ENCODE results near the gene RUSF1.

DNA sequence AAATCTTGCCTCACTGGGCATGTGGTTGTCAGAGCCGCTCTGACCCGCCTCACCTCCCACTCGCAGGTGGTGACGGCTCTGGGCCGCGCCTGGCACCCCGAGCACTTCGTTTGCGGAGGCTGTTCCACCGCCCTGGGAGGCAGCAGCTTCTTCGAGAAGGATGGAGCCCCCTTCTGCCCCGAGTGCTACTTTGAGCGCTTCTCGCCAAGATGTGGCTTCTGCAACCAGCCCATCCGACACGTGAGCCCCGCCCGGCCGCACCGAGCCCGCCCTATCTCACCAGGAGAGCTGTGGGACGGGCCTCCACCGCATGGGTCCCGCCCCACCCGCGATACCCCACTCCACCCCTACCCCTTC, 32.3 kb downstream of the RUSF1 start:
- TF ChIP-seq, protein P1, sequence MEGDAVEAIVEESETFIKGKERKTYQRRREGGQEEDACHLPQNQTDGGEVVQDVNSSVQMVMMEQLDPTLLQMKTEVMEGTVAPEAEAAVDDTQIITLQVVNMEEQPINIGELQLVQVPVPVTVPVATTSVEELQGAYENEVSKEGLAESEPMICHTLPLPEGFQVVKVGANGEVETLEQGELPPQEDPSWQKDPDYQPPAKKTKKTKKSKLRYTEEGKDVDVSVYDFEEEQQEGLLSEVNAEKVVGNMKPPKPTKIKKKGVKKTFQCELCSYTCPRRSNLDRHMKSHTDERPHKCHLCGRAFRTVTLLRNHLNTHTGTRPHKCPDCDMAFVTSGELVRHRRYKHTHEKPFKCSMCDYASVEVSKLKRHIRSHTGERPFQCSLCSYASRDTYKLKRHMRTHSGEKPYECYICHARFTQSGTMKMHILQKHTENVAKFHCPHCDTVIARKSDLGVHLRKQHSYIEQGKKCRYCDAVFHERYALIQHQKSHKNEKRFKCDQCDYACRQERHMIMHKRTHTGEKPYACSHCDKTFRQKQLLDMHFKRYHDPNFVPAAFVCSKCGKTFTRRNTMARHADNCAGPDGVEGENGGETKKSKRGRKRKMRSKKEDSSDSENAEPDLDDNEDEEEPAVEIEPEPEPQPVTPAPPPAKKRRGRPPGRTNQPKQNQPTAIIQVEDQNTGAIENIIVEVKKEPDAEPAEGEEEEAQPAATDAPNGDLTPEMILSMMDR (IDR thresholded peaks at IDR 0.05 in 2 of 3, conservative IDR thresholded peaks at IDR 0.05 in 1 of 3; ENCODE audit: insufficient read depth in 2 of 3, low read depth in 1 of 3, low read length in 3 of 3), result no peak
- TF ChIP-seq POLR2AphosphoS2 (IDR thresholded peaks at IDR 0.05; ENCODE audit: low read length), result no peak
- TF ChIP-seq, protein P2, sequence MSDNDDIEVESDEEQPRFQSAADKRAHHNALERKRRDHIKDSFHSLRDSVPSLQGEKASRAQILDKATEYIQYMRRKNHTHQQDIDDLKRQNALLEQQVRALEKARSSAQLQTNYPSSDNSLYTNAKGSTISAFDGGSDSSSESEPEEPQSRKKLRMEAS (CRISPR knock-in tag; IDR thresholded peaks at IDR 0.05), result no peak

All from K562 (cell line).